GM23248 (cell line): ENCODE data around the gene MSL2.

Source experiments
- EZH2 ChIP-seq: fragments of 200-600 bp; sonication (generic); IDR thresholded peaks from 2 replicates; pipeline ENCODE4 v1.6.1; 2018; ENCODE audit warnings: antibody characterized with exemption, mild to moderate bottlenecking; ENCODE audit not compliant: insufficient read depth, poor library complexity, severe bottlenecking
- EZH2phosphoT487 ChIP-seq: fragments of 200-600 bp; sonication (generic); IDR thresholded peaks from 2 replicates; pipeline ENCODE4 v1.6.1; 2018; ENCODE audit warnings: antibody characterized with exemption, moderate library complexity, mild to moderate bottlenecking, low read depth; ENCODE audit not compliant: insufficient read depth

DNA sequence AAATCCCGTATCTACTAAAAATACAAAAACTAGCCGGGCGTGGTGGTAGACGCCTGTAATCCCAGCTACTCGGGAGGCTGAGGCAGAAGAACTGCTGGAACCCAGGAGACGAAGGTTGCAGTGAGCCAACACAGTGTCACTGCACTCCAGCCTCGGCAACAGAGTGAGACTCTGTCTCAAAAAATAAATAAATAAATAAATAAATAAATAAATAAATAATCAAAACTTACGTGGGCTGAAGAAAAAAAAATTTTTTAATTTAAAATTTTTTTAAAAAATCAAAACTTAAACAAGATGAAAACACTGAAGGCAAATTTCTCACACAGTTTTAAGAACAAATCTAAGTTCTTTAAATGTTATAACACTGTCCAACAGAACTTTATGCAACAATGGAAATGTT is 14.4 kb downstream of the MSL2 start:
- TF ChIP-seq EZH2 (no peak), EZH2phosphoT487 (no peak)
